NCI-H2227 (cell line): ENCODE data around the gene INPP5A.

Source experiments
- DNase-seq: peaks from one replicate; lab custom pipeline; 2025; ENCODE audit not compliant: unreplicated experiment; lab: John Stamatoyannopoulos, UW

Gene INPP5A

GRCh38 chr10:132517951-132518521, 19.6 kb upstream of the INPP5A start:
- DNase-seq: no peak

GRCh38 chr10:132518572-132519381, 18.8 kb upstream of the INPP5A start:
- no peak for DNase-seq

DNA sequence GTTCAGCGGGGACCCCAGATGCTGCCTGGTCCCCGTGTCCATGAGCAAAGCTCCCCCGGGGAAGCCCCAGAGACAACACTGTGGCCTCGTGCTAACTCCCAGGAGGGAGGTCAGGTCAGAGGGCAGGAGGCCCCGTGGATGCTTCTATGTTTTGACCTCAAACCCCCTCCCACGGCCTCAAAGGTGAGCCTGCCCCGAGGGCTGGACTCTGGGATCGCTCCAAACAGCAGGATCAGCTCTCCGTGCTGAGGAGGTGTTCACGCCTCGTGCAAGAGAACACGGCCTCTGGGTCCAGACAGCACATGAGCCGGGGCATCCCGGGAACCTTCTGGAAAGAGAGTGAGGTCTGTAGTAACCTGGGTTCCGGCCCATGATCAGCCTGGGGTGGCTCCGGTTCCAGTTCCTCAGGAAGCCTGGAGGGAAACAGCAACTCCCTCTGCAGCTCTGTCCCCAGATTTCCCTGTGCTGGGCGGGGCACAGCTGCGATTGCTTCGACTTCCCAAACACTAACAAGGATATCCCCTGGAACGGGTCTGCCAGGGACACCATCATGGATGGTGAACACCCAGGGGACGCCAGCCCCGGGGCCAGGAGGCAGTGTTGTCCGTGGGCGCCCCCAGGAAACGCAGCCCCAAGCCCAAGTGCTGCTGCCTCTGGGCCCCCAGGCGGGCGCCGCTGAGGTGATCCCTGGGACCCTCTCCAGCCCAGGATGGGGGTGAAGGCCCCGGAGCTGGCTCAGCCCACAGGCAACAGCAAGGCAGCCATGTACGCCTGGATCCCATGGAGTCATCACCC, 18.0 kb upstream of the INPP5A start:
- DNase-seq: no peak

- no peak for DNase-seq
These were observed 17.3 kb upstream of the INPP5A start for GRCh38 chr10:132520177-132520811.

DNA sequence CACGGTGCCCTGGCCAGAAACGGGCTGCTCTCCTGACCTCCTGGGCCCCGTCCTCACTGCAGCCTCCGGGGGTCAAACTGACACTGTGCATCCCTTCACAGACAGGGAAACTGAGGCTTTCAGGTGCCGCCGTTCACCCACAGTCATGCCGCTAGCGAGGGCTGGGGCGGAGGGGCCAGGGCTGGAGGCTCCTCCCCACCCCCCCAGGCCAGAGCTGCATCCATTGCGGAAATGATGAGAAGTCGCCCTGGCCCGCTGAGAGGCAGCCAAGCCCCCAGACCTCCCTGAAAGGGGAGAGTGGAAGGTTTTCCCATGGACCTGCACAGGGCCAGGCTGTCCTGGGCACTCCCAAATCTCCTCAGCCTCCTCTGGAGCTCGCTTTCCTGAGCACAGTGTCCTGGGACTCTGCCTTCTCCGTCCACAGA, 16.5 kb upstream of the INPP5A start:
- DNase-seq: no peak

DNA sequence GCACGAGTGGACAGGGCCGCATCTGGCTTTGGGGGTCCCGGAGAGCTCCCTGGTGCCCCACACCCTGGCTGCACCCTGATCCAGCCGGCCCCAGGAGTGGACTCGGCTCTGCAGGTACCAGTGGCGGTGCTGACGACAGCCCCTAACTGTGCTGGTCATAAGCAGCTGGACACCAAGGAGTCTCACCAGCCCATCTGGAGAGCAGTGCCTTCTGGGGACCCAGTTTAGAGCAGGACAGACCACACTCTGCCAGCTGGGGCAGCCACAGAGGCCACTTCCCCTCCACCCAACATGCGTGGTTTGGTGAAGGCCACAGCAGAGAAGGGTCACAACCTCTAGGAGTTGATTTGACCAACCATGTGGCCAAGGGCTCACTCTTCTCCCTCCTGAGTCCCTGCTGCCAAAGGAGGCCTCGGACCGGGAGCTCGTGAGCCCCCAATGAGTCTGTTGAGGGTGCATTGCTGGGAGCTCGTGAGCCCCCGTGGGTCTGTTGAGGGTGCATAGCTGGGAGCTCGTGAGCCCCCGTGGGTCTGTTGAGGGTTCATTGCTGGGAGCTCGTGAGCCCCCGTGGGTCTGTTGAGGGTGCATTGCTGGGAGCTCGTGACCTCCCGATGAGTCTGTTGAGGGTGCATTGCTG, 16.0 kb upstream of the INPP5A start:
- DNase-seq: no peak

- no peak for DNase-seq
These were observed 14.8 kb upstream of the INPP5A start for GRCh38 chr10:132522521-132523411.

DNA sequence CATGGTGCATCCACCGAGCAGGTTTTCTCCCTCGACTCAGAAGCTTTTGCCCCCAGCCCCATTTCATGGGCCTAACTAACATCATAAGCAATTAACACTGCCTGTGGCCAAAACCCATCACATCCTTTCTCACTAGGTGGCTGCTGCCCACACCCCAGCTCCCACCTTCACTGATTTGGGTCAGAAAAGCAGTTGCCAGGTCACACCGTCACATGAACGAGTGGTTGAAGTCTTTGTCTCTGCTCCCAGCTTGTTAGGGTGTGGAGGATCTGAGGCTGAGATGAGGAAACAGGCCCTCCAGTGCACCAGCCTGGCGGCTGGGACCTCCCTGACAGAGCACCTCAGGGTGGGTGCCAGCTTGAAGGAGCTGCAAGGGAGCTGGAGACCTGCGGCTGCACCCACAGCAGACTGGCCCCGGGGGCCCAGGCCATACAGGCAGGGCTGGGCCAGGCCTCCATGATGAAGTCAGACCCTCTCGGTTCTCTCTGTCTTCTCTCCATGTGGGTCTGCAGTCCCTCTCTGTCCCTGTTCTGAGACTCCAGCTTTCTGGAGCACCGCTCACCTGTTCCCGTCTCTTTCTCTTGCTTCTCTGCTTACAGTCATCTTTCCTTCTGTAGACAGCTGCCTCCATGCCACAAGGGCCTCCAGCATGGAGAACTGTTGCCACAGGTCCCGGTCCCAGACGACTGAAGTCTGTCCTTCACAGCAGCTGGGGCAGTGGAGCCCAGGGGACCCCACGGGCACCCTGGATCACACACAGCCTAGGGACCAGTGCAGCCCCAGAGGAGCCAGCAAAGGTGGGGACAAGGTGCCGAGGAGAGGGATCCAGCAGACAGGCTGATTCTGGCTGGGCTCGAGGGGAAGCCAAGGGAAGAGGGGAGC, 13.8 kb upstream of the INPP5A start:
- DNase-seq: no peak

DNA sequence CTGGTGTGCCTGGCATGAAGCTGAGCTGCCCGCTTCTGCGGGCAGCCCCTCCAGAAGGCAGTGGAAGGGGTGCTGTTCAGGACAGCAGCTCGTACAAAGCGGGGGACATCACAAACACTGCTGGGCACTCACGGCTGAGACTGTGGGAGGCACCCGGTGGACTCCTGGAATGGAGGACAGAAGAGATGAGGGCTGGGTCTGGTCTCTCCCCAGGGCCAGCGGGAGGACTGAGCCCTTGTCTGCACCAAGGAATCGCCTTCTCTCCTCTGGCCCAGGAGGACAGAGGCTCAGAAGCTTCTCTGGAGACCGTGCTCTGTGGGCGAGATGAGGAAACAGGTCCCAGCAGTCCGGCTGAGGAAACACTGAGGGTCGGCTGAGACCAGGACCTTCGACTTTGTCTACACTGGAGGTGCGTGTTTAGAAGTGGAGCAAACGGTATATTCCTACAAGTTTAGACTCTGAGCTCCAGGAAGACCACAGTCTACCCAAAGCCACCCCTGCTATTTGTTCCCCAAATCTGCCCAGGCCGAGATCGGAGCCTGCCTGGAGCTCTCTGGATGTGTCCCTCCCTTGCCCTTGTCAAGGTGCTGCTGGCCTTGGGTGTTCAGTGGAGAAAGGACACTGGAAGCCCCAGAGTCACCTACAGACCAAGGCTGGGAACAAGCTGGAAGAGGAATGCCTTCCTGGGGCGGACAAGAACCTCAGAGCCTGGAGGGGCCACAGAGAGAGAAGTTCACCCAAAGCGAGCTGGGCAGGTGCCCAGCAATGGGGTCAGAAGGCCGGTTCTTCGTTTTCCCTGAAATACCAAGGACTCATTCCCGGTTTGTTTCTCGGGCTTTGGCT, 12.9 kb upstream of the INPP5A start:
- DNase-seq: no peak

GRCh38 chr10:132526676-132527075, 10.9 kb upstream of the INPP5A start:
- no peak for DNase-seq

DNA sequence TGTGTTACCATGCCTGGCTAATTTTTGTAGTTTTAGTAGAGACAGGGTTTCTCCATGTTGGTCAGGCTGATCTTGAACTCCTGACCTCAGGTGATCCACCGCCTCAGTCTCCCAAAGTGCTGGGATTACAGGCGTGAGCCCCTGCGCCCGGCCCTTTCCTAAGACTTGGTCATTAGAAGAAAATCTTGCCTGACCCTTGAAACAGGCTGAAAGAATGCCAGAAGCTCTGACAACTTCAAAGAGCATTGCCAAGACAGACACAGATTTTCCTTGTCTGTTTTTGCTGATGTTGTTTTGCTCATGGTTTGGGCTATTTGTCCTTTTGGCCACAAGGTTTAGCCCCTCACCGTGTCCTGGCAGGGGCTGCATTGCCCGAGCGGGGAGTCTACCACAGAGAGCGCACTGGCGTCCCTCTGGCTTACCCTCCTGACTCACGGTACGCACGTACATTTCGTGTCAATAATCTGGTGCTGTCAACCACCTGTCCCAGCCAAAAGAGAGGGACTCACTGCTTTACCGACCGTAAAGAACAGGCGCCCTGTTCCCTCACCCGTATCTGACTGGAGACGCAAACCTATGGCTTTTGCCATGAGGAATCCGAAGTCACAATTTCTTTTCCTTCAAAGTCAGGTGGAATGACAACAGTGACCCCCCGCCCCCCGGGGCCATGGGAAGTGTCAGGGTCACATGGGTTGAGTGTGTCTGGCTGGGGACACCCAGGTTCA, 10.1 kb upstream of the INPP5A start:
- DNase-seq: no peak

DNA sequence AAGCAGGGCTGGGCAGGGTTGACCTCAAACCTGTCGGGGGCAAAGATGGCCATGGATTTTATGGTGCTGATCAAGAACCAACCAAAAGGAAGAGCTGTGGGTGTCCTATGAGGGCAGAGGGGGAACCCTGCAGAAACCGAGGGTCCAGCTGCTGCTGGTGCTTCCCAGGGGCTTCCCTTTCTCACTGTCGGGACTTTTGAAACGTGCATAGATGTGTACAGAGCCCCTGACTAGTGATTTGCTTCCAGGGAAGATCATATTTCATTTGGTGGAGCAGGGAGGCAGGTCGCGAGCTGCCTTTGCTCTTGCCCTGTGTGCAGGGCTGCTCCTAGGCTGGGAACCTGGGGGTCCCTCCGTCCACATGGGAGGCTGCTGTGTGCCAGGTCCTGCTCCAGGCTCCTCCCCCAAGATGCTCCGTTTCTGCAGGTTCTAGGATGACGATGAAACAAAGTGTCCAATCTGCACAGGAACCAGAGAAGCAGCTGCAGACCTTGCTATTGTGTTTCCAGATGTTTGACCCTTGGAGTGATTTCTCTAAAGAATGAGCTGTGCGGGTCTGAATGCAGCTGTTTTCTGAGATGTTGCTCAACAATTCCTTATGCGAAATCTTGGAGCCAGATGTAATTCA, 9.4 kb upstream of the INPP5A start:
- no peak for DNase-seq

- no peak for DNase-seq
These were observed 5.4 kb upstream of the INPP5A start for GRCh38 chr10:132532179-132532578.

GRCh38 chr10:132532749-132533560, 4.6 kb upstream of the INPP5A start:
- DNase-seq: peak; percentile 60

DNA sequence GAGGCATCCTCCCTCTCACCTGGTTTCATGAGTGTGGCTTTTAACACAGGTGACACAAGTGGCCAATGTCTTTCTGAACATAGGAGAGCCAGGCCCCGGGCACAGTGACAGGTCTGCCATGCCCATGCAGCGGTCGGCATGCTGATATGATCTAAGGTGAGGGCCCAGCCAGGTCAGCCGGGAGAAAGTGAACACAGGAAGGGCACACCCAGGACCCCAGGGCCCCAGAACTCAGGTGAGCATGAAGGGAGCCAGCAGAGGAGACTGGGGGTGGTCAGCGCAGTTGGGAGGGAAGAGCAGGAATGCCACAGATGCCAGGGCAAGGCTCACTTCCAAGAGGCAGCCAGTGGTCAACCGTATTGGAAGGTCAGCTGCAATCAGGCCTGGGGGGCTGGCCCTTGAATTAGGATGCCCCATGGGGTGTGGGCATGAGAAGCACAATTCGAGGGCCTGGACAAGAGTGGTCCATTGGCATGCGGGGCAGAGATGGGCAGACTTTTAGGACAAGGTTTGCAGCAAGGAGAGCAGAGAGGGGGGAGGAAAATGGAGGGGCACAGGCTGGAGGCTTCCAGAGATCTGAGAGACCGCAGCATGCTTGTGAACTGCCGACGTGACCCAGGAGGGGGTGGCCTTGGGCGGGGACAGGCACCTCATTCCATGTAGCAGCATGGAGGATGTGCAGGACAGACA, 3.9 kb upstream of the INPP5A start:
- no peak for DNase-seq
